Thoracic aorta (tissue), 2 donors: ENCODE data around the gene KRT31. TPM values are rescaled to one million over a fixed set of nuclear protein-coding genes. Genes with fewer than 3 reads are reported as not detected.
"Not testable (repeated sequence)": the region's sequence is repeated elsewhere in the genome, so short reads cannot be mapped to it uniquely, and the experiment has no call there.

Experiments
- ATAC-seq: fragments of 150-250 bp; one replicate; pipeline ENCODE4 v1.8.0; 2017; ENCODE audit warnings: low read depth; ENCODE audit not compliant: insufficient number of reproducible peaks, low FRiP score
- DNase-seq: peaks from one replicate; pipeline ENCODE4 v3.0.0-alpha.2; 2020; ENCODE audit warnings: low spot score
- H3K27ac ChIP-seq, 2 donors: fragments of 200-600 bp; sonication (generic); 1 replicate in 1 of 2; 2 replicates in 1 of 2; pipeline ENCODE4 v1.5.1; 2016; ENCODE audit warnings: mild to moderate bottlenecking in 2 of 2, moderate library complexity in 2 of 2
- H3K27me3 ChIP-seq: fragments of 200-600 bp; sonication (generic); replicated peaks from 2 replicates; pipeline ENCODE4 v1.6.0; 2016; ENCODE audit warnings: mild to moderate bottlenecking; ENCODE audit not compliant: insufficient read depth
- H3K36me3 ChIP-seq: fragments of 200-600 bp; sonication (generic); one replicate; pipeline ENCODE4 v1.5.1; 2016
- H3K4me1 ChIP-seq, 2 donors: fragments of 200-600 bp; sonication (generic); 1 replicate in 1 of 2; 2 replicates in 1 of 2; pipeline versions ENCODE4 v1.5.1 to v1.6.0; 2016; ENCODE audit warnings: low read depth in 2 of 2, mild to moderate bottlenecking in 1 of 2; ENCODE audit not compliant: control insufficient read depth in 1 of 2
- H3K4me3 ChIP-seq: fragments of 200-600 bp; sonication (generic); 2 replicates; pipeline ENCODE4 v1.5.1; 2016; ENCODE audit warnings: mild to moderate bottlenecking
- H3K9me3 ChIP-seq: fragments of 200-600 bp; sonication (generic); 2 replicates; pipeline ENCODE4 v1.5.1; 2016
- total RNA-seq, 2 donors: library from RNA; depleted of rRNA; stranded (reverse); fragments of >200 nt; gene quantifications; one replicate each; pipeline versions ENCODE4 v1.1.0 to v1.2.3, GENCODE V29; 2016
- TF ChIP-seq, protein P1 (sequence below): fragments of 200-600 bp; sonication (generic); IDR thresholded peaks from one replicate; pipeline ENCODE4 v1.5.1; 2019; ENCODE audit warnings: antibody characterized with exemption

KRT31 gene
- total RNA-seq, 2 donors from 2014 or later: not detected

DNA sequence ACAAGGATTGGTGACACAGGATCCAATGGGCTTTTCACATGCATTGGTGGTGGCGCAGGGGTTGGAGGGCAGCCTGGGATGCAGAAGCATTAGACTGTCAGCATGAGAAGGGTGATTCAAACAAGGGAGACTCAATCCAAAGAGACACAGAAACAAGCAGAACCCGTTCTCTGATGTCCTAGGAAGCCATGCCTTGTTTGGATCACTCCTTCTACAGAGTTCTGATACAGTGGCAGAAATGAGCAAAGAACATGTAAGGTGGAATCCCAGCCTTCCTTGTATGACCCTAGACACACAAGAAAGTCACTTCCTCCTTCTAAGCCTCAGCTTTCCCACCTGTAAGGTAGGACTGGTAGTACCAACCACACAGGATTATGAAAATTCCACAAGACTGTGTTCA, 33.5 kb downstream of the KRT31 start:
- Histone ChIP-seq H3K27ac (no peak overlapping the region), H3K9me3 (no peaks in the 10 kb centered on the region), H3K36me3 (no peaks in the 10 kb centered on the region), H3K27me3 (no peaks in the 10 kb centered on the region), H3K4me3 (no peak overlapping the region), H3K4me1 (no peaks in the 10 kb centered on the region)
- DNase-seq (no peak), ATAC-seq (no peak)
- TF ChIP-seq, protein P1, sequence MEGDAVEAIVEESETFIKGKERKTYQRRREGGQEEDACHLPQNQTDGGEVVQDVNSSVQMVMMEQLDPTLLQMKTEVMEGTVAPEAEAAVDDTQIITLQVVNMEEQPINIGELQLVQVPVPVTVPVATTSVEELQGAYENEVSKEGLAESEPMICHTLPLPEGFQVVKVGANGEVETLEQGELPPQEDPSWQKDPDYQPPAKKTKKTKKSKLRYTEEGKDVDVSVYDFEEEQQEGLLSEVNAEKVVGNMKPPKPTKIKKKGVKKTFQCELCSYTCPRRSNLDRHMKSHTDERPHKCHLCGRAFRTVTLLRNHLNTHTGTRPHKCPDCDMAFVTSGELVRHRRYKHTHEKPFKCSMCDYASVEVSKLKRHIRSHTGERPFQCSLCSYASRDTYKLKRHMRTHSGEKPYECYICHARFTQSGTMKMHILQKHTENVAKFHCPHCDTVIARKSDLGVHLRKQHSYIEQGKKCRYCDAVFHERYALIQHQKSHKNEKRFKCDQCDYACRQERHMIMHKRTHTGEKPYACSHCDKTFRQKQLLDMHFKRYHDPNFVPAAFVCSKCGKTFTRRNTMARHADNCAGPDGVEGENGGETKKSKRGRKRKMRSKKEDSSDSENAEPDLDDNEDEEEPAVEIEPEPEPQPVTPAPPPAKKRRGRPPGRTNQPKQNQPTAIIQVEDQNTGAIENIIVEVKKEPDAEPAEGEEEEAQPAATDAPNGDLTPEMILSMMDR: no peak

DNA sequence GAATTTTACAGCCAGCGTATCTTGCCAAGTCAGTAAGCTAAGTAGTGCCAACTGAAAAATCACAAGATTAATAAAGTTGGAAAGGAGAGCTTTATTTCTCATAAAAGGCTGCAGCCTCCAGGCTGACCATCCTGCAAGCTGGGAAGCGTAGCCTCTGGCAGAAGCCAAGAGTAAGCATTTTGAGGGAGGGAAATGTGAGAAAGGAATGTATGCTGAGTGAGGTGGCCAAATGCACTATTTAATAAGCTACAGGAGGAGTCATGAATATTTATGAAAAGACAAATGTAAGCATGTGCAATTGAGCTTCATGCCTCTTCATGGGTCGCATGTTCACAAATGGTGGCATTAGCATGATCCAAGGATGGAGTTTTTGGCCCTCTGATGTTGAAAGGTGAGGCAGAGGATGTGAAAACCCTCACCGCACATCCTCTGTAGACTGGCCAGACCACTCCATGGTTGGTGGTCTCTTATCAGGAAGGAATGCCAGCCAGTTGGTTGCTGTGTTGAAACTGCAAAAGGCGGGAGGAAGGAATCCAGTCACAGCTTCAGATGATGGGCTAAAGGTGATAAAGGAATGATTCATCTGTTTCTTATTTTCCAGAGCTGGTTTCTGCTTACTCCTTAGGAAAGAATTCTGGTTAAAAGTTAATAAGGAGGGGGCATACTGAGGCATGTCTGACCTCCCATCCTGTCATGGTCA, 37.0 kb downstream of the KRT31 start:
- TF ChIP-seq, protein P1: no peak
- no peak for ATAC-seq
- Histone ChIP-seq H3K27ac (no peak overlapping the region), H3K9me3 (no peaks in the 10 kb centered on the region), H3K4me1 (no peaks in the 10 kb centered on the region), H3K4me3 (no peak overlapping the region), H3K27me3 (no peaks in the 10 kb centered on the region), H3K36me3 (no peaks in the 10 kb centered on the region)
- DNase-seq: no peak

DNA sequence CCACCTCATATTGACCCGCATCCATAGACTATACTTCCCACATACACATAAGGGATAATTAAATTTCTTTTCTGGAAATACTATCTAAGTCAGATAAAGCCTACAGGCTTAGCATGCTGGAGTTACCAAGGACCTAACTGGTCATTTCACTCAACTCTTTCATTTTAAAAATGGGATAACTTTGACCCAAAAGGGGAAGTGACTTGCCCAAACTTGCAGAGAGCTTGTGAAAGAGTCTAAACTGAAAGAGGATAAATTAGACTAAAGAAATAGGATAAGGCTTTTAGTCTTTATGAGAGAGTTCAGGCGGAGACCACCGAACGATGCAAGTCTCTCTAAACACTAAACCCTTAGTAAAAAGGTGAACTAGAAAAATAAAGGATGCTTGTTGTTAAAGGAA, 42.9 kb downstream of the KRT31 start:
- no peaks in the 10 kb centered on the region for H3K36me3 ChIP-seq
- no peaks in the 10 kb centered on the region for H3K9me3 ChIP-seq
- no peak for ATAC-seq
- H3K27ac ChIP-seq: no peak overlapping the region
- H3K27me3 ChIP-seq: no peaks in the 10 kb centered on the region
- H3K4me3 ChIP-seq: no peak overlapping the region
- H3K4me1 ChIP-seq: no peaks in the 10 kb centered on the region
- TF ChIP-seq, protein P1: no peak
- DNase-seq: no peak

DNA sequence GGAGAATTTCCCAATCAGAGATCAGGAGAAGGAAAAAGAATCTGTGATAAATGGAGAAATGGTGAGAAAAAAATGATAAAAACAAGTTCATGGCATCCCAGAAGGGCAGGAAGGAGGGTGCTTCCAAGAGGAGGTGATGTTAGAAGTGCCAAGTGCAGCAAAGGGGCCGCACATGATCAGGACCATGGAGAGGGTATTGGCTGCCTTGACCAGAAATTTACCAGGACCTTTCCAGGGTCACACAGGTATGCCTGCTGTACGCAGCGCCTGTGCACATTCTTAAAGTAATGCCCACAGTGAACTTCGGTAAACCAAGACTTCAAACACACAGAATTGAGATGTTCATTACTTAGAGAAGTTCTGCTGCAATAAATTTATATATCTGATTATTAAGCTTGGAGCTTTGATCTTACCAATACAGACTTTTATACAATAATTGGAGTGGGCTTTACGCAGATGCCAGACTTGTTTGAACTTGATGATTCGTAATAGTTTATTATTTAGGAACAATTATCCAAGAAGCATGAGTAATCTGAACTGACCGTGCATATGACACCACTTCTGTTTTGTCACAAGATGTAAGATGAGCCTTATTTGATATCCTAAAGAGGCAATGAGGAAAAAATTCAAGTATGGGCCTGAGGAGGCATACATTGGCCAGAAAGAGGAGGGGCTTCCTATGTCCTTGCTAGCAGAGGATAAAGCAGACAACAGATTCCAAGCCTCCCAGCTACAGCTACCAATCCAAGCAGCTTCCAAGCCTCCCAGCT, 44.6 kb downstream of the KRT31 start:
- DNase-seq: no peak
- H3K27ac ChIP-seq: no peak overlapping the region
- no peaks in the 10 kb centered on the region for H3K36me3 ChIP-seq
- H3K27me3 ChIP-seq: no peaks in the 10 kb centered on the region
- no peaks in the 10 kb centered on the region for H3K9me3 ChIP-seq
- ATAC-seq: no peak
- no peak overlapping the region for H3K4me3 ChIP-seq
- TF ChIP-seq, protein P1: no peak
- no peaks in the 10 kb centered on the region for H3K4me1 ChIP-seq

DNA sequence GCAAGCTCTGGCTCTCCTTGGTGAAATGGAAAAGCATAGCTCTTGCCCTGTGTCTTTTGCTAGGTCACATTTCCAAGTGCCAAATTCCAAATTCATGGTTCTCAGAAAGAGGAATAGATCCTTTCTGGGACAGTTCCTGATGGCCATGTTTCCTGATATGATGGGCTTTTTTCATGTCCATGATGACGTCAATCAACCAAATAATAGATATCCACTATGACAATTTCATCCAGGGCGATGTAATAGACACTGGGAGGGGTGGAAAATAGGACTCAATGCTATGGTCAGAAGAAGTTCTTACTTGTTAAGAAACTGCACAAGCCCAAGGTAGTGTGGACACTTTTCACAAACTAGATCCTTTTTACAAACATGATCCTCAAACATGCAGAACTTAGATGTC, 46.2 kb downstream of the KRT31 start:
- H3K9me3 ChIP-seq: no peaks in the 10 kb centered on the region
- H3K27me3 ChIP-seq: no peaks in the 10 kb centered on the region
- TF ChIP-seq, protein P1: no peak
- H3K27ac ChIP-seq: no peak overlapping the region
- ATAC-seq: no peak
- H3K36me3 ChIP-seq: no peaks in the 10 kb centered on the region
- no peak for DNase-seq
- no peaks in the 10 kb centered on the region for H3K4me1 ChIP-seq
- no peak overlapping the region for H3K4me3 ChIP-seq

DNA sequence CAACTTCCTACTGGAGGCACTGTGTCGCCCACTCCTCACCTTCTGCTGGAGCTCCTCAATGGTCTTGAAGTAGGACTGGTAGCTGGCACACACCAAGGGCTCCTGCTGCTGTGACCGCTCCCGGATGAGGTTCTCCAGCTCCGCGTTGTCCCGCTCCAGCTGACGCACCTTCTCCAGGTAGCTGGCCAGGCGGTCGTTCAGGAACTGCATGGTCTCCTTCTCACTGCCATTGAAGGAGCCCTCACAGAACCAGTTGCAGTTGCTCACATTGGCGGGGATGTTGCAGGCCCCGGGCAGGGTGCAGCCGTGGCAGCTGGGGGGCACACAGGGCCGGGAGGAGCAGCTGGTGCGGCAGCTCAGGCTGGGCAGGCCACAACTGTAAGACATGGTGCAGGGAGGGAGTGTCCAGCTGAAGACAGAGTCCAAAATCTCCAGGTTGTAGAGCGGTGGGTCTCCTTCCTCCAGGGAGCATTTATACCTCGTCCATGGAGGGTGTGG, 47.0 kb downstream of the KRT31 start, which contains the start of gene KRT33A:
Gene KRT33A (minus strand): TSS at position 448 of the 498 bp plus-strand sequence. CDS start 61 bp downstream, at position 387.
- not testable (repeated sequence) for H3K4me3 ChIP-seq, H3K9me3 ChIP-seq, DNase-seq, H3K36me3 ChIP-seq, H3K4me1 ChIP-seq, H3K27ac ChIP-seq, ATAC-seq, H3K27me3 ChIP-seq
